Left lung (tissue), 10 donors: ENCODE data around the gene CREB5. TPM values are rescaled to one million over a fixed set of nuclear protein-coding genes. Genes with fewer than 3 reads are reported as not detected.

Experiments used
- ATAC-seq: fragments of 200-7000 bp; cut with Tn5 transposase; one replicate; pipeline ENCODE4 v1.9.1; 2020; ENCODE audit warnings: moderate library complexity
- DNase-seq, 4 donors: peaks; one replicate each; pipeline ENCODE4 v3.0.0-alpha.2; 2013 to 2020
- H3K27ac ChIP-seq, 2 donors: fragments of 200-600 bp; sonication (generic) in 1 of 2; one replicate each; pipeline versions ENCODE4 v1.5.0 to v1.8.0; 2020 to 2021
- H3K27me3 ChIP-seq, 2 donors: fragments of 200-600 bp; sonication (generic) in 1 of 2; one replicate each; pipeline versions ENCODE4 v1.5.0 to v1.8.0; 2020 to 2021
- H3K36me3 ChIP-seq, 2 donors: fragments of 200-600 bp; sonication (generic) in 1 of 2; one replicate each; pipeline versions ENCODE4 v1.5.0 to v1.8.0; 2020 to 2021
- H3K4me1 ChIP-seq, 2 donors: fragments of 200-600 bp; one replicate each; pipeline ENCODE4 v1.8.0; 2021
- H3K4me3 ChIP-seq, 2 donors: fragments of 200-600 bp; sonication (generic) in 1 of 2; one replicate each; pipeline versions ENCODE4 v1.5.0 to v1.8.0; 2020 to 2021; ENCODE audit warnings: mild to moderate bottlenecking in 1 of 2
- H3K9me3 ChIP-seq, 2 donors: fragments of 200-600 bp; sonication (generic) in 1 of 2; one replicate each; pipeline versions ENCODE4 v1.5.0 to v1.8.0; 2020 to 2021
- CTCF ChIP-seq, 2 donors: fragments of 200-600 bp; sonication (generic) in 1 of 2; IDR thresholded peaks; one replicate each; pipeline versions ENCODE4 v1.5.0 to v1.8.0; 2021; ENCODE audit warnings: antibody characterized with exemption in 2 of 2
- intact Hi-C, 2 donors: fragments of 100-400 bp; cut with DNase I; formaldehyde crosslinking; loops; one replicate each; pipeline versions ENCODE4 v1.11.2 to v1.14.2; 2022
- polyA plus RNA-seq, 6 donors: library from polyadenylated mRNA; unstranded; fragments of 120-200 nt; gene quantifications; one replicate each; pipeline ENCODE4 v1.2.1, GENCODE V29; 2013; ENCODE audit not compliant: insufficient read length in 6 of 6
- total RNA-seq, 2 donors: library from RNA; stranded (reverse); fragmentation: NEBNext Ultra II Directional; extraction: Animal tissue kit (Norgen Biotek cat#: 25700); gene quantifications; one replicate each; pipeline ENCODE4 v1.2.1, GENCODE V29; 2021
- donor health status: DM: no; HTN: yes; CAD: no.
- donor health status: DM: no; HTN: no; CAD: no.

The CREB5 gene
- total and polyA plus RNA-seq, 8 donors, result 6.6 to 19.9 (median 15.7) TPM

GRCh38 chr7:28697913-28698563, 285.7 kb downstream of the CREB5 start:
- Histone ChIP-seq H3K36me3 (no peaks in the 10 kb centered on the region), H3K9me3 (no peaks in the 10 kb centered on the region), H3K4me1 (peaks cover 0 to 31% of the 10 kb centered on the region in 2 donors), H3K4me3 (no peak overlapping the region), H3K27ac (no peak overlapping the region), H3K27me3 (no peaks in the 10 kb centered on the region)
- TF ChIP-seq CTCF (IDR thresholded peaks at IDR 0.05), result no peak
- ATAC-seq (no peak), DNase-seq (no peak)
- intact Hi-C loops, result no loop called here

- Histone ChIP-seq H3K27ac (no peak overlapping the region), H3K4me3 (no peak overlapping the region), H3K36me3 (no peaks in the 10 kb centered on the region), H3K9me3 (no peaks in the 10 kb centered on the region), H3K4me1 (peaks cover 0 to 31% of the 10 kb centered on the region in 2 donors), H3K27me3 (no peaks in the 10 kb centered on the region)
- ATAC-seq, result no peak
- TF ChIP-seq CTCF (IDR thresholded peaks at IDR 0.05), result no peak
- intact Hi-C loops, result no loop called here
- DNase-seq, result no peak
Measured at GRCh38 chr7:28698840-28699239, 286.5 kb downstream of the CREB5 start.

- DNase-seq, result no peak
- Histone ChIP-seq H3K27ac (no peak overlapping the region), H3K27me3 (no peaks in the 10 kb centered on the region), H3K9me3 (no peaks in the 10 kb centered on the region), H3K4me3 (no peak overlapping the region), H3K4me1 (peaks cover 0 to 21% of the 10 kb centered on the region in 2 donors), H3K36me3 (no peaks in the 10 kb centered on the region)
- no peak for ATAC-seq
- intact Hi-C loops, result no loop called here
- no peak for TF ChIP-seq CTCF (IDR thresholded peaks at IDR 0.05)
Measured at GRCh38 chr7:28700096-28700495, 287.8 kb downstream of the CREB5 start.

- TF ChIP-seq CTCF (IDR thresholded peaks at IDR 0.05), result no peak
- intact Hi-C loops, result no loop called here
Measured at GRCh38 chr7:28700790-28701203, 288.5 kb downstream of the CREB5 start.

GRCh38 chr7:28701731-28702130, 289.4 kb downstream of the CREB5 start:
- no peaks in the 10 kb centered on the region for H3K36me3 ChIP-seq
- no peaks in the 10 kb centered on the region for H3K9me3 ChIP-seq
- no peak overlapping the region for H3K4me3 ChIP-seq
- no peak overlapping the region for H3K27ac ChIP-seq
- no peak for ATAC-seq
- intact Hi-C loops, result no loop called here
- H3K27me3 ChIP-seq, result no peaks in the 10 kb centered on the region
- peaks cover 8 to 21% of the 10 kb centered on the region in 2 donors for H3K4me1 ChIP-seq
- no peak for DNase-seq
- no peak for TF ChIP-seq CTCF (IDR thresholded peaks at IDR 0.05)

More at GRCh38 chr7:28700790-28701203, 288.5 kb downstream of the CREB5 start:
- no peak for DNase-seq
- Histone ChIP-seq H3K9me3 (no peaks in the 10 kb centered on the region), H3K36me3 (no peaks in the 10 kb centered on the region), H3K4me3 (no peak overlapping the region), H3K27ac (no peak overlapping the region), H3K4me1 (peaks cover 3 to 19% of the 10 kb centered on the region in 2 donors), H3K27me3 (no peaks in the 10 kb centered on the region)
- ATAC-seq, result no peak
